K562 (cell line): Measurements from ENCODE around the gene ARPC1A. TPM values are rescaled to one million over a fixed set of nuclear protein-coding genes. Genes with fewer than 3 reads are reported as not detected.

Source experiments
- ATAC-seq: fragments of 200-7000 bp; cut with Tn5 transposase; 3 replicates; pipeline ENCODE4 v1.9.1; 2020; ENCODE audit warnings: moderate library complexity
- BruUV-seq: library from RNA; stranded (reverse); fragments of 400-500 nt; replicated peaks from 2 replicates; lab custom pipeline; 2021; lab: Mats Ljungman, UMichigan
- CTCF ChIA-PET: fragments of 300-600 bp; formaldehyde crosslinking; extraction: SDS; loops from one replicate; lab custom pipeline; 2021; ENCODE audit warnings: low intra/inter-chr PET ratio; lab: Yijun Ruan, JAX
- POLR2A ChIA-PET: fragments of 300-600, 350-650 bp; sonication (Branson Sonifier 250); formaldehyde crosslinking; extraction: SDS; loops from one replicate; lab custom pipeline; 2021; ENCODE audit warnings: antibody characterized with exemption, inconsistent platforms; lab: Yijun Ruan, JAX
- DNase-seq, 4 experiments: peaks; one replicate each; pipeline versions ENCODE4 v3.0.0 to v3.0.0-alpha.2; 2011 to 2018; ENCODE audit warnings: low spot score in 3 of 4, mixed read lengths in 3 of 4; ENCODE audit errors: extremely low read depth in 1 of 4
- FAIRE-seq: peaks from 2 replicates; lab custom pipeline; 2011; peaks lifted over from hg19 to GRCh38; lab: Jason Lieb, UNC
- H2AFZ ChIP-seq: 2 replicates; pipeline ENCODE4 v1.6.0; 2011; ENCODE audit warnings: low read depth, low read length, control low read depth, inconsistent platforms
- H3K27ac ChIP-seq: fragments of 200-600 bp; 3 replicates; pipeline ENCODE4 v1.8.0; 2011; ENCODE audit warnings: low read depth, mild to moderate bottlenecking, control low read depth, inconsistent platforms, low read length, moderate library complexity, mixed read lengths; ENCODE audit errors: extremely low read depth
- H3K27me3 ChIP-seq, 2 experiments: fragments of 300-600 bp in 1 of 2; 2 replicates in 1 of 2; 3 replicates in 1 of 2; pipeline versions ENCODE4 v1.6.0 to v1.8.0; 2011; ENCODE audit warnings: inconsistent platforms in 2 of 2, low read length in 2 of 2, mild to moderate bottlenecking in 1 of 2, mixed read lengths in 1 of 2, moderate library complexity in 1 of 2; ENCODE audit not compliant: control insufficient read depth in 2 of 2, insufficient read depth in 2 of 2
- H3K36me3 ChIP-seq: fragments of 300-600 bp; 3 replicates; pipeline ENCODE4 v1.8.0; 2011; ENCODE audit warnings: mild to moderate bottlenecking, low read length, inconsistent platforms; ENCODE audit not compliant: control insufficient read depth, insufficient read depth
- H3K4me1 ChIP-seq, 2 experiments: fragments of 200-600 bp in 1 of 2; replicated peaks in 1 of 2; 2 replicates in 1 of 2; 3 replicates in 1 of 2; pipeline versions ENCODE4 v1.5.1 to v1.8.0; 2011; ENCODE audit warnings: inconsistent platforms in 2 of 2, low read length in 2 of 2, mild to moderate bottlenecking in 1 of 2, mixed read lengths in 1 of 2, moderate library complexity in 1 of 2; ENCODE audit not compliant: control insufficient read depth in 2 of 2, insufficient read depth in 2 of 2
- H3K4me2 ChIP-seq: 2 replicates; pipeline ENCODE4 v1.6.1; 2011; ENCODE audit warnings: low read length, control low read depth, inconsistent platforms, mixed read lengths; ENCODE audit not compliant: insufficient read depth
- H3K4me3 ChIP-seq: fragments of 200-600 bp; sonication (generic), shearing (Covaris generic); 2 replicates; pipeline ENCODE4 v1.5.1; 2016; ENCODE audit warnings: control low read depth, inconsistent platforms
- H3K79me2 ChIP-seq: fragments of 200-600 bp; 3 replicates; pipeline ENCODE4 v1.8.0; 2011; ENCODE audit warnings: low read length, inconsistent platforms; ENCODE audit not compliant: control insufficient read depth, insufficient read depth
- H3K9ac ChIP-seq, 2 experiments: 2 replicates each; pipeline versions ENCODE4 v1.6.0 to v1.6.1; 2011; ENCODE audit warnings: low read depth in 2 of 2, low read length in 2 of 2, control low read depth in 1 of 2, inconsistent platforms in 1 of 2, mild to moderate bottlenecking in 1 of 2, mixed read lengths in 1 of 2; ENCODE audit not compliant: insufficient read depth in 1 of 2
- H3K9me1 ChIP-seq: one replicate; pipeline ENCODE4 v1.6.0; 2011; ENCODE audit warnings: inconsistent platforms, mild to moderate bottlenecking, low read length, moderate library complexity; ENCODE audit not compliant: control insufficient read depth, insufficient read depth
- H3K9me3 ChIP-seq: replicated peaks from 2 replicates; pipeline ENCODE4 v1.5.1; 2011; ENCODE audit warnings: low read depth, low read length, inconsistent platforms; ENCODE audit not compliant: control insufficient read depth, insufficient read depth
- H4K20me1 ChIP-seq: replicated peaks from 2 replicates; pipeline ENCODE4 v1.6.1; 2011; ENCODE audit warnings: low read length, inconsistent platforms, mixed read lengths; ENCODE audit not compliant: control insufficient read depth, insufficient read depth
- DMBX1 ChIP-seq: fragments of 250-450 bp; sonication (Bioruptor Pico); IDR thresholded peaks from 2 replicates; pipeline ENCODE4 v1.8.0; 2022; ENCODE audit warnings: inconsistent platforms, mild to moderate bottlenecking, moderate library complexity, borderline replicate concordance
- HBP1 ChIP-seq: fragments of 450-650 bp; formaldehyde crosslinking; IDR thresholded peaks from 2 replicates; pipeline ENCODE4 v1.4.0; 2022; ENCODE audit warnings: missing genetic modification characterization
- LCOR ChIP-seq: sonication (generic); formaldehyde crosslinking; IDR thresholded peaks from 2 replicates; pipeline ENCODE4 v1.8.0; 2022; ENCODE audit warnings: mild to moderate bottlenecking, missing genetic modification reagents
- MTF1 ChIP-seq: fragments of 250-450 bp; sonication (Bioruptor Pico); IDR thresholded peaks from 2 replicates; pipeline ENCODE4 v1.9.0; 2021; ENCODE audit warnings: moderate library complexity, mild to moderate bottlenecking, inconsistent platforms, borderline replicate concordance
- POLR2A ChIP-seq: fragments of 450-650 bp; conservative IDR thresholded peaks from 2 replicates; pipeline ENCODE4 v1.6.1; 2016
- POLR2G ChIP-seq: fragments of 200-400 bp; formaldehyde crosslinking; IDR thresholded peaks from 2 replicates; pipeline ENCODE4 v1.6.1; 2017; ENCODE audit warnings: low read depth, mild to moderate bottlenecking, antibody characterized with exemption, low read length, moderate library complexity
- SMARCE1 ChIP-seq: fragments of 450-650 bp; IDR thresholded peaks from 2 replicates; pipeline ENCODE4 v1.7.1; 2016; ENCODE audit warnings: mild to moderate bottlenecking
- SRF ChIP-seq, 2 experiments: fragments of 250-450, 450-650 bp in 1 of 2; sonication (Bioruptor Pico) in 1 of 2; sonication (generic) in 1 of 2; formaldehyde crosslinking; IDR thresholded peaks; 2 replicates each; pipeline versions ENCODE4 v1.5.0 to v1.5.1; 2020 to 2022; ENCODE audit warnings: mild to moderate bottlenecking in 1 of 2, missing genetic modification reagents in 1 of 2
- SUPT5H ChIP-seq: fragments of 450-650 bp; IDR thresholded peaks from 2 replicates; pipeline ENCODE4 v1.6.1; 2016
- TBL1XR1 ChIP-seq, 2 experiments: IDR thresholded peaks; 2 replicates each; pipeline ENCODE4 v1.6.1; 2012; ENCODE audit warnings: improper control_type of control experiment in 2 of 2, low read length in 2 of 2, mild to moderate bottlenecking in 1 of 2
- USF1 ChIP-seq: sonication (generic); formaldehyde crosslinking; IDR thresholded peaks from 2 replicates; pipeline ENCODE4 v1.9.0; 2022; ENCODE audit warnings: mild to moderate bottlenecking, missing genetic modification reagents
- ZNF311 ChIP-seq: fragments of 250-450 bp; sonication (Bioruptor Pico); IDR thresholded peaks from 2 replicates; pipeline ENCODE4 v1.4.0; 2020; ENCODE audit warnings: mild to moderate bottlenecking, moderate library complexity
- WGBS: fragments of 100-300 bp; shearing (Covaris generic); methylation state at CpG from one replicate; pipeline ENCODE4 v1.1.6; 2016; ENCODE audit warnings: low coverage, mixed read lengths; ENCODE audit not compliant: insufficient coverage; ENCODE audit errors: missing lambda C conversion rate; 5-methylcytosine and 5-hydroxymethylcytosine counted together
- in situ Hi-C: fragments of 300-500 bp; cut with MboI; formaldehyde crosslinking; loops from 4 replicates; pipeline ENCODE4 v1.15.0; 2018; ENCODE audit warnings: inconsistent platforms, mixed read lengths
- intact Hi-C: fragments of 100-400 bp; cut with micrococcal nuclease; formaldehyde crosslinking; loops from 2 replicates; pipeline ENCODE4 v1.14.2; 2022
- polyA plus RNA-seq, 8 experiments: library from polyadenylated mRNA; depleted of rRNA in 4 of 8; stranded (reverse) in 5 of 8; unstranded in 3 of 8; fragments of >200 nt; fragmentation: Nextera tagmentation in 2 of 8; fragmentation: Illumina TruSeq in 1 of 8; extraction: Ambion mirVana in 2 of 8; extraction: Trizol in 1 of 8; gene quantifications; 2 replicates each; pipeline versions ENCODE4 v1.2.1 to v1.2.3, GENCODE V29; 2011 to 2014; ENCODE audit warnings: inconsistent platforms in 1 of 8, missing spikeins in 1 of 8
- total RNA-seq, 7 experiments: library from RNA; depleted of rRNA in 6 of 7; stranded (reverse); fragments of >200 nt in 6 of 7; fragmentation: Illumina TruSeq in 2 of 7; extraction: Trizol in 2 of 7; gene quantifications; 2 replicates each; pipeline versions ENCODE4 v1.2.1 to v1.2.3, GENCODE V29; 2011 to 2021; ENCODE audit warnings: low replicate concordance in 1 of 7

The ARPC1A gene
- total and polyA plus RNA-seq, 9 of the 15 experiments (the other 6 are each of a cell fraction or from before 2014, with no cell fraction given): 39.5 to 151 (median 86.1) TPM

GRCh38 chr7:99384523-99384922 is 58.8 kb downstream of the ARPC1A start:
- no peak for ATAC-seq
- no peak for FAIRE-seq
- intact Hi-C loops (no loop called here), in situ Hi-C loops (no loop called here)
- ChIA-PET POLR2A (no interaction called here), CTCF (no interaction called here)
- peaks cover 73% of the 10 kb centered on the region; the same call in 2 of the 3 replicates for H3K36me3 ChIP-seq
- peaks cover 25% of the 10 kb centered on the region for H4K20me1 ChIP-seq
- BruUV-seq: no TSS peak
- H3K9me3 ChIP-seq: no peaks in the 10 kb centered on the region
- 78% methylated on average over 4 of the region's 4 CpGs for WGBS
- no peaks in the 10 kb centered on the region for H3K27me3 ChIP-seq
- TF ChIP-seq TBL1XR1 (IDR thresholded peaks at IDR 0.05; ENCODE audit: low read length in 2 of 2) (no peak), POLR2G (peak; percentile 38), SMARCE1 (no peak)
- no peak overlapping the region for H2AFZ ChIP-seq
- peak overlapping the region in 1 of 2 experiments; percentile 77; a peak in 2 of 4 replicates for H3K9ac ChIP-seq
- no peak for DNase-seq
- peaks cover 51% of the 10 kb centered on the region for H3K79me2 ChIP-seq
- H3K27ac ChIP-seq: no peak overlapping the region
- no peak overlapping the region for H3K4me3 ChIP-seq
- H3K4me1 ChIP-seq: peaks cover 16 to 41% of the 10 kb centered on the region in 2 experiments
- H3K9me1 ChIP-seq: peaks cover 6% of the 10 kb centered on the region
- H3K4me2 ChIP-seq: no peak overlapping the region

- Histone ChIP-seq H3K79me2 (peaks cover 40% of the 10 kb centered on the region), H4K20me1 (peaks cover 21% of the 10 kb centered on the region), H3K27ac (no peak overlapping the region), H3K9me1 (peaks cover 6% of the 10 kb centered on the region), H3K27me3 (no peaks in the 10 kb centered on the region), H3K36me3 (peaks cover 79% of the 10 kb centered on the region; the same call in 2 of the 3 replicates), H3K4me2 (no peak overlapping the region), H3K4me1 (peaks cover 7 to 35% of the 10 kb centered on the region in 2 experiments), H3K9ac (peak overlapping the region in 1 of 2 experiments; percentile 75; a peak in 2 of 4 replicates), H3K4me3 (no peak overlapping the region), H2AFZ (no peak overlapping the region), H3K9me3 (no peaks in the 10 kb centered on the region)
- POLR2A ChIA-PET: interaction anchor here (0.6 to 1.2 kb wide), 4 partner anchors 13 to 172 kb away, joined by 3 read pairs; no protein-coding TSS in a partner anchor
- in situ Hi-C loops: no loop called here
- TF ChIP-seq LCOR (CRISPR knock-in tag) (no peak), ZNF311 (CRISPR knock-in tag) (no peak), HBP1 (CRISPR knock-in tag) (no peak), SUPT5H (peak; percentile 24; the same call in 1 of the 2 replicates), POLR2G (peak; percentile 54; the same call in 1 of the 2 replicates), DMBX1 (CRISPR knock-in tag) (no peak), POLR2A (0 out of 2 replicates have a peak, but pooled peaks have one; percentile 33), SRF (CRISPR knock-in tag; IDR thresholded peaks at IDR 0.05) (no peak), MTF1 (CRISPR knock-in tag) (no peak), USF1 (CRISPR knock-in tag) (no peak)
- ATAC-seq (no peak), FAIRE-seq (no peak), DNase-seq (no peak)
- WGBS: 92% methylated on average over 8 of the region's 8 CpGs
- CTCF ChIA-PET: interaction anchor here (2.3 kb wide), 1 partner anchor 21 kb away, joined by 18 read pairs; no protein-coding TSS in a partner anchor
- no TSS peak for BruUV-seq
- intact Hi-C loops: loop anchor here (5.0 kb wide), 2 partner anchors 58 to 243 kb away; partner anchors contain the start of genes ARPC1A and SMURF1
Observed at GRCh38 chr7:99385564-99385963, 59.9 kb downstream of the ARPC1A start.
